Breast epithelium (tissue), 3 donors: Measurements from ENCODE around the gene CTDSPL.

ENCODE experiments used
- CTCF ChIP-seq, 3 donors: fragments of 450-650 bp; IDR thresholded peaks; one replicate each; pipeline ENCODE4 v1.5.1; 2016 to 2017; ENCODE audit warnings: antibody characterized with exemption in 3 of 3, mild to moderate bottlenecking in 3 of 3, moderate library complexity in 3 of 3
- POLR2AphosphoS5 ChIP-seq, 3 donors: sonication (generic); formaldehyde crosslinking; IDR thresholded peaks; one replicate each; pipeline ENCODE4 v1.6.1; 2017; ENCODE audit warnings: antibody characterized with exemption in 3 of 3

GRCh38 chr3:37932505-37932904 lies 70.8 kb downstream of the CTDSPL start:
- no peak for TF ChIP-seq CTCF (IDR thresholded peaks at IDR 0.05)
- no peak for TF ChIP-seq POLR2AphosphoS5 (IDR thresholded peaks at IDR 0.05)
